Suppressor macrophage treated with lipopolysaccharide for 1 hour (primary cell): Measurements from ENCODE around the gene DAB2IP.
"Not testable (repeated sequence)": the region's sequence is repeated elsewhere in the genome, so short reads cannot be mapped to it uniquely, and the experiment has no call there.

Experiments
- DNase-seq, 3 donors: peaks; one replicate each; pipeline ENCODE4 v3.0.0-alpha.2; 2020 to 2022

DAB2IP gene

GRCh38 chr9:121731090-121731489 lies 79.7 kb downstream of the DAB2IP start:
- DNase-seq: no peak

GRCh38 chr9:121731919-121732318 lies 80.5 kb downstream of the DAB2IP start:
- no peak for DNase-seq

GRCh38 chr9:121732389-121732788 lies 81.0 kb downstream of the DAB2IP start:
- no peak for DNase-seq

- DNase-seq: no peak
These were observed 81.5 kb downstream of the DAB2IP start for GRCh38 chr9:121732886-121733285.

GRCh38 chr9:121734465-121734864 lies 83.0 kb downstream of the DAB2IP start:
- no peak for DNase-seq

- DNase-seq: peak; percentile 24 to 49 (median 33)
These were observed 83.8 kb downstream of the DAB2IP start for GRCh38 chr9:121735065-121735792.

GRCh38 chr9:121735793-121736770 lies 84.6 kb downstream of the DAB2IP start:
- peak; percentile 20 to 56 (median 25) for DNase-seq

GRCh38 chr9:121736934-121737462 lies 85.6 kb downstream of the DAB2IP start:
- peak; percentile 44 to 59 (median 44) for DNase-seq

GRCh38 chr9:121737481-121737931 lies 86.1 kb downstream of the DAB2IP start:
- no peak for DNase-seq

GRCh38 chr9:121738411-121738810 lies 87.0 kb downstream of the DAB2IP start:
- no peak for DNase-seq

GRCh38 chr9:121738968-121739367 lies 87.5 kb downstream of the DAB2IP start:
- DNase-seq: no peak

- no peak for DNase-seq
These were observed 88.5 kb downstream of the DAB2IP start for GRCh38 chr9:121739971-121740370.

- DNase-seq: no peak
These were observed 89.9 kb downstream of the DAB2IP start for GRCh38 chr9:121741228-121741918.

GRCh38 chr9:121741919-121742283 lies 90.5 kb downstream of the DAB2IP start:
- DNase-seq: not testable (repeated sequence)

GRCh38 chr9:121742923-121743322 lies 91.5 kb downstream of the DAB2IP start:
- DNase-seq: no peak

- no peak for DNase-seq
These were observed 92.1 kb downstream of the DAB2IP start for GRCh38 chr9:121743441-121744001.

GRCh38 chr9:121744002-121744686 lies 92.7 kb downstream of the DAB2IP start:
- peak in 1 of 3 donors; percentile 11 for DNase-seq

GRCh38 chr9:121744687-121745395 lies 93.4 kb downstream of the DAB2IP start:
- DNase-seq: no peak

GRCh38 chr9:121745396-121745695 lies 93.9 kb downstream of the DAB2IP start:
- no peak for DNase-seq

GRCh38 chr9:121746411-121746810 lies 95.0 kb downstream of the DAB2IP start:
- DNase-seq: no peak

GRCh38 chr9:121746866-121747265 lies 95.4 kb downstream of the DAB2IP start:
- no peak for DNase-seq
